8988T (cell line): Measurements from ENCODE around the gene CETN2.
"Not testable (repeated sequence)": the region's sequence is repeated elsewhere in the genome, so short reads cannot be mapped to it uniquely, and the experiment has no call there.

Experiments used
- DNase-seq: peaks from one replicate; pipeline ENCODE4 v3.0.0; 2011

The CETN2 gene

GRCh38 chrX:152831391-152831790 is 834 bp upstream of the CETN2 start:
- DNase-seq, result no peak

GRCh38 chrX:152824841-152825374 is 5.6 kb downstream of the CETN2 start:
- no peak for DNase-seq

- DNase-seq, result no peak
These were observed 6.9 kb downstream of the CETN2 start for GRCh38 chrX:152823657-152824056.

GRCh38 chrX:152822383-152823086 is 8.0 kb downstream of the CETN2 start:
- DNase-seq, result no peak

- no peak for DNase-seq
These were observed 9.3 kb downstream of the CETN2 start for GRCh38 chrX:152821145-152821765.

- no peak for DNase-seq
These were observed 10.8 kb downstream of the CETN2 start for GRCh38 chrX:152819732-152820131.

- DNase-seq, result no peak
These were observed 11.3 kb downstream of the CETN2 start for GRCh38 chrX:152819266-152819665.

GRCh38 chrX:152818356-152818755 is 12.2 kb downstream of the CETN2 start:
- no peak for DNase-seq

- DNase-seq, result no peak
These were observed 13.3 kb downstream of the CETN2 start for GRCh38 chrX:152817078-152817764.

GRCh38 chrX:152814048-152814447 is 16.5 kb downstream of the CETN2 start:
- DNase-seq, result no peak

GRCh38 chrX:152813206-152813605 is 17.4 kb downstream of the CETN2 start:
- no peak for DNase-seq

GRCh38 chrX:152810403-152810802 is 20.2 kb downstream of the CETN2 start:
- no peak for DNase-seq

GRCh38 chrX:152806035-152806434 is 24.5 kb downstream of the CETN2 start:
- DNase-seq, result no peak

- DNase-seq, result no peak
These were observed 31.6 kb downstream of the CETN2 start for GRCh38 chrX:152798945-152799344.

- DNase-seq, result not testable (repeated sequence)
These were observed 43.5 kb downstream of the CETN2 start for GRCh38 chrX:152787062-152787461.
